Measurements from ENCODE around the gene GRHL1.
A peak's percentile ranks its signal among the peaks of the same experiment; 100 is the strongest.
"Not testable (repeated sequence)": the region's sequence is repeated elsewhere in the genome, so short reads cannot be mapped to it uniquely, and the experiment has no call there.

GRHL1 gene

GRCh38 chr2:9951522-9952285 lies at the start of gene GRHL1:
Gene GRHL1 (plus strand): TSS chr2:9951693. CDS start chr2:9951834, 141 bp downstream.
- peak; percentile 79 for DNase-seq

DNA sequence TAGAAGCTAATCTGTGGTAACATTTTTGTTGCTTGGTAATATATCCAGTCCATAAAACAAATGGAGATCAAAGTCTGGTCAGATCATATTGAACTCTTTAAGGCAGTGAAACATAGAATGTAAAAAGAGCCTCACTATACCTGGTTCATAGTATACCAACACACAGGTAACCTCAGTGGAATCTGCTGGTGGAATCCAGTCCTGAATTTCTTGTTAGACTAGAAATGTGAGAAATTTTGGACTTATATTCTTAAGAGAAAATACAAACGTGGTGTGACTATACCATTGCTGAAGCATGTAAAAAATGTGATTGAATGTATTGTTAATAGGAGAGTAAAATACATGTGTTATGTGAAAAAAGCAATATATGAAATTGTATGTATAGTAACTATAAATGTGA lies 46.1 kb upstream of the GRHL1 start:
- DNase-seq: no peak

DNA sequence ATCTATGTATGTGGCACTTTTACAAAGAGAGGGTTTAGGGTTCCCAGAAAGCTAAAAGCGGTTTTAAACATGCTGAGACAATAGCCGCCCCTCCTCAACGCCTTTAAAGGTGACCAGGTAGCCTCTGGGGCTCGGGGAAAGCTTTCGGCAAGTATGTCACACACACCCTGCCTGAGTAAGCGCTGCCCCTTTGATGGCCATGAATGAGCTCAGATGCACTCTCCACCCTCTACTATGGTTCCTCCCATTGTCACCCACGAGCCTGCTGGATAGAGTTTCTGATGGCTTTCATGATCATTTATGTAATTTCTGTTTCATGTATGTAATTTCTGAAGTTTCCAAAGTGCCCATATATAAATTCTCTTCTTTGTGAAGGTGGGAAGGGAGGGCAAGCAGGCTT lies 44.1 kb upstream of the GRHL1 start:
- no peak for DNase-seq

- no peak for DNase-seq
These were observed 42.9 kb upstream of the GRHL1 start for GRCh38 chr2:9908639-9909038.

GRCh38 chr2:9909106-9909505 lies 42.4 kb upstream of the GRHL1 start:
- DNase-seq: no peak

GRCh38 chr2:9910699-9911098 lies 40.8 kb upstream of the GRHL1 start:
- DNase-seq: no peak

DNA sequence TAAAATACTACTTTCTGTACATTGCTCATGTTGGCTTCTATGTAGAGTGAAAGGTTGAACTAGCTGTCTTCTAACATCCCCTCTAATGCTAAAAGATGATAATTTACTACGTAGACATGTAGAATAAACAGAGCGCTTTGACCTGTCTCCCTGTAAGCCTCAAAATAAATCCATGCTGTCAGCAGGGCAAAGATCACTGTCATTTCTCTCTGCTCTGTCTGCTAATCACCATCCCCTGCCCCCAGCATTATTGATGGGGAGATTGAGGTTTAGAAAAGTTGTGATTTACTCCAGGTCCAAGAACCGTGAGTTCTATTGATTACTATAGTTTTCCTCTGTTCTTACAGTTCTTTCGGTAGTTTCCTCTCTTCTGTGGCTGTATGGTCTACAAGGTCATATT lies 39.0 kb upstream of the GRHL1 start:
- DNase-seq: no peak

GRCh38 chr2:9914384-9915065 lies 37.0 kb upstream of the GRHL1 start:
- DNase-seq: no peak

GRCh38 chr2:9918275-9918674 lies 33.2 kb upstream of the GRHL1 start:
- no peak for DNase-seq

DNA sequence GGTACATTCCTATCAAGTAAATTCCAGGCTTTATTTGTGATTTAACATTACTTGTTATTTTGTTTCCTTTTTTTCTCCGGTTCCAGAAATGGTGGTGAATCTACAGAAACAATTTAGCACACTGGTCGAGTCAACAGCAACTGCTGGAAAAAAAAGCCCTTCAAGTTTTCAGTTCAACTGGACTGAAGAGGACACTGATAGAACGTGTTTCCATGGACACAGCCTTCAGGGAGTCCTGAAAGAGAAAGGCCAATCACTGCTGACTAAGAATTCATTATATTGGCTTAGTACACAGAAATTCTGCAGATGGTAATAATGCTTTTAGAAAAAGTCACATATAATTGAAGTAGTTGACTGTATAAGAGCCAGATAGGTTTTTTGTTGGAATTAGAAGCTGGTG lies 32.0 kb upstream of the GRHL1 start:
- no peak for DNase-seq

DNA sequence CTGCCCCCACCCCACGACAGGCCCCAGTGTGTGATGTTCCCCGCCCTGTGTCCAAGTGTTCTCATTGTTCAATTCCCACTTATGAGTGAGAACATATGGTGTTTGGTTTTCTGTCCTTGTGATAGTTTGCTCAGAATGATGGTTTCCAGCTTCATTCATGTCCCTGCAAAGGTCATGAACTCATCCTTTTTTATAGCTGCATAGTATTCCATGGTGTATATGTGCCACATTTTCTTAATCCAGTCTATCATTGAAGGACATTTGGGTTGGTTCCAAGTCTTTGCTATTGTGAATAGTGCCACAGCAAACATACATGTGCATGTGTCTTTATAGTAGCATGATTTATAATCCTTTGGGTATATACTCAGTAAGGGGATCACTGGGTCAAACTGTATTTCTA lies 24.5 kb upstream of the GRHL1 start:
- DNase-seq: not testable (repeated sequence)

GRCh38 chr2:9937258-9937657 lies 14.2 kb upstream of the GRHL1 start:
- DNase-seq: no peak

- no peak for DNase-seq
These were observed 13.5 kb upstream of the GRHL1 start for GRCh38 chr2:9937968-9938367.

DNA sequence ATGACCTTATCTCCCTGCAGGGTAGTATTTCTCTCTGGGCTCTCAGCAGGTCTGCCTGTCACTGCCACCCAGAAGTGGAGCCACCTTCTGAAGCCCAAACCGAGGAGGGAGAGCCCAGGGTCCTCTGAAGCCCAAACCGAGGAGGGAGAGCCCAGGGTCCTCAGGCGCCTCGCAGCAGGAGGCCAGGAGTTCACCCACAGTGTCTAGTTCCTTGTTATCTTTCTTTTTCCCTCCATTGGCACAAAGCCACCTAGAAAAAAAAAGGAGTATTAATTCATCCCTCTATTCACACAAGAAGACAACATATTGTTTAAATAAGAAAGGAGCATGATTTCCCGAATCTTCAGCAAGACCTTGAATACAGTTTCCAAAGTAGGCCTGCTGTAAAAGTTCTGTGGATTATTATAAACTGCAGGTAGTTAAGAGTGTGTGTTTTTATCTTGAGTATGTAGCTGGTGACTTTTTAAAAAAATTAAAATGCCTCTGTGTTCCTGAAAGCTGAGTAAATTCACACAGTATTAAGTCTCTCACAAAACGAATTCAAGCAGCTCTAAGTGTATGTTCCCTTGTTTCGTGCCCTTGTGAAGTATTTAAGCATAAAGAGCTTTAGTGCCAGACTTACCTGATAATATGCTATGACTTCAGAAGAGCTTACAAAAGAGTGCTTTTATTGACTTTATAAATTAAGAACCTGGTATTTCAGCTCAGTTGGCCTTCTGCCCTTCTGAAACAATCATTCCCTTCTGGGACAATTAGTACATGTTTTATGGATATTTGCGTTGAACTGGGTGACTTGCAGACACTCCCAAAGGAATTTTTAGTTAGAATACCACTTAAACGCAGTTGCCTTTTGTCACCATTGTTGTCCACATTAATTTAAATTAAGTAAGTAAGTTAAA lies 11.7 kb upstream of the GRHL1 start:
- DNase-seq: no peak

DNA sequence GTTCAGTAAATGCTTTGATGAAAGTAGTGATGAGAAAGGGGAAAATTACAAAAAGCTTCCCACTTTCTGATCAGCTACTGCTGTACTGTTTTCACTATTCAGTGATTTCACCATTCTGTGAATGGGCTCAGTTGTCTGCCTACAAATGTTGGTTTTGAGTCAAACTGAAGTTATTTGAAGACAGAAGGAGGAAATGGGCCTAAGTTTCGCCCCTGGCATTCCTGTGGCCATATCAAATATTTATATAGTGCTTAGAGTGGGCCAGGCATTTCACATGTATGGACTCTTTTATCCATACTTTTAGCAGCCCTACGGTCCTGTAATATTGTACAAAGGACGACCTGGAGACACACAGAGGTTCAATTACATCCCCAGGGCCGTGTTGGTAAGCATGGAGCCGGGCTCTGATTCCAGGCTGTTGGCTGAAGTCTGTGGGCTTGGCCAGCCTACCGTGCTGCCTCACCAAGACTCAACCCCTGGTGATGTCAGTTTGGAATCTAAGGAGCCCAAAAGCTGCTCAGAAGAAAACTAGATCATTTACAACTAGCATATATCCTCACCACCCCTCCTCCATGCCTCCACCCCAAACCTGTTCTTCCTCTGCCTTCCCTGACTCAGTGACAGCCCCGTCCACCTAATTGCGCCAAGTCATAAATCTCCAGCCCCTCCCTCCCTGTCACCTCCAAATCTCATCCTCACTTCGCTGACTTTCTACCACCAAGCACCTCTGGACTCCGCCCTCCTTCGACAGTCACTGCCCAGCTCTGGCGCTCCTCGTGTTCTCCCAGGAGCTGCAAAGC lies 10.1 kb upstream of the GRHL1 start:
- no peak for DNase-seq

GRCh38 chr2:9941996-9942390 lies 9.5 kb upstream of the GRHL1 start:
- DNase-seq: no peak

DNA sequence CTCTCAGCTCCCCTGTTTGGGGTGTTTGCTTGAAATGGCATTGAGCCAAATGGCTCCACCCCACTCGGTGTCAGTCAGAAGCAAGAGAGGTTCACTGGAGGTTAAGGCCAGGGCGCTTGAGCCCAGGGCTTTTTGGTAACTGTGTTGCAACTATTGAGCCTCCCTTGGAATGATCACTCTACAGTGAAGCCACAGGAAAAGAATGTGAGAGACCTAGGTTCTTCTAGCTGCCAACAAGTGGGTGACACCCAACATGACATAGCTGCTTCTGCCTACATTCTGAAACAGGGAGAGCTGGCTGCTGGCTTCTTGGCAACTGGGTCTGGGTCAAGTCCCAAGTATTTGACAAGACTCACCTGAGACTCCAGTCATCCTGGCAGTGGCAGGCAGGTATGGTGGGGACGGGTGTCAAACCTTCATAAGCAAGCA lies 7.1 kb upstream of the GRHL1 start:
- DNase-seq: no peak

DNA sequence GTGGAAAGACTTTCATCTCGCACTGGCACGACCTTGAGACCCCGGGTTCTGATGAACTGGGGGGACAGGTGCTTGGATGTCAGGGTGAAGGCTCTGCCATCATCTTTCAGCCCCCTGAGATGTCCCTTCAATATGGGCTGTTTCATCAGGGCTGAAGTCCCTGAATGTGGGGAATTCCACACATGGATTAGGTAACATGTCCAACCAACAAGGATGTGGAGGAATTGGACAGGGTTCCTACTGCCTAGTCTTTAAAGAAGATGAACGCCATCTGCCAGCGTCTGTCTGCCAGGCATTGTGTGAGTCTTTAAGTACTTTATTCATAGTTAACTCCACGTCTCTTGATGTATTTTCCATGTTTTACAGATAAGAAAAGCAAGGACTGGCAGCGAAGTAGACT lies 5.9 kb upstream of the GRHL1 start:
- no peak for DNase-seq

GRCh38 chr2:9946076-9946475 lies 5.4 kb upstream of the GRHL1 start:
- no peak for DNase-seq

DNA sequence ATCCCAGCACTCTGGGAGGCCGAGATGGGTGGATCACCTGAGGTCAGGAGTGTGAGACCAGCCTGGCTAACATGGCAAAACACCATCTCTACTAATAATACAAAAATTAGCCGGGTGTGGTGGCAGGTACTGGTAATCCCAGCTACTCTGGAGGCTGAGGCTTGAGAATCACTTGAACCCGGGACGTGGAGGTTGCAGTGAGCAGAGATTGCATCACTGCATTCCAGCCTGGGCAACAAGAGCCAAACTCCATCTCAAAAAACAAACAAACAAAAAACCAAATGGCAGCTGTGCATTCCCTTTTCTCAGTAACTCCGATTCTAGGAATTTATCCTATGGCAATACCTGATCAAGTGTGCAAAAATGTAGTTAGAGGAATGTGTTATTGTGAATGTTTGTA lies 4.7 kb upstream of the GRHL1 start:
- DNase-seq: no peak

- DNase-seq: no peak
These were observed 2.8 kb upstream of the GRHL1 start for GRCh38 chr2:9948721-9949120.

- DNase-seq: no peak
These were observed 2.1 kb upstream of the GRHL1 start for GRCh38 chr2:9949239-9949991.

Measured in NCI-H1048 (cell line).